Stimulated activated naive CD4-positive, alpha-beta T cell (primary cell): ENCODE results near the gene POU4F3.
A peak's percentile ranks its signal among the peaks of the same experiment; 100 is the strongest.
"Not testable (repeated sequence)": the region's sequence is repeated elsewhere in the genome, so short reads cannot be mapped to it uniquely, and the experiment has no call there.

ENCODE experiments used
- DNase-seq, 6 experiments: peaks; one replicate each; lab custom pipeline; 2025; lab: John Stamatoyannopoulos, UW

The POU4F3 gene

GRCh38 chr5:146338774-146339714 lies at the start of gene POU4F3:
POU4F3 (plus strand) TSS chr5:146338839; CDS start chr5:146339113, 274 bp downstream.
- DNase-seq = no peak

GRCh38 chr5:146290318-146290717 lies 48.3 kb upstream of the POU4F3 start:
- no peak for DNase-seq

- DNase-seq = peak in 3 of 6 experiments; percentile 1 to 39 (median 11)
Observed at GRCh38 chr5:146291421-146292074, 47.1 kb upstream of the POU4F3 start.

- no peak for DNase-seq
Observed at GRCh38 chr5:146296245-146296644, 42.4 kb upstream of the POU4F3 start.

- DNase-seq = not testable (repeated sequence)
Observed at GRCh38 chr5:146298920-146299319, 39.7 kb upstream of the POU4F3 start.

GRCh38 chr5:146301626-146302025 lies 37.0 kb upstream of the POU4F3 start:
- no peak for DNase-seq

GRCh38 chr5:146302406-146302805 lies 36.2 kb upstream of the POU4F3 start:
- DNase-seq = no peak

- no peak for DNase-seq
Observed at GRCh38 chr5:146306838-146307237, 31.8 kb upstream of the POU4F3 start.

GRCh38 chr5:146307796-146308195 lies 30.8 kb upstream of the POU4F3 start:
- DNase-seq = no peak

GRCh38 chr5:146310540-146310939 lies 28.1 kb upstream of the POU4F3 start:
- DNase-seq = no peak

- DNase-seq = no peak
Observed at GRCh38 chr5:146311278-146311677, 27.4 kb upstream of the POU4F3 start.

- DNase-seq = no peak
Observed at GRCh38 chr5:146313027-146313426, 25.6 kb upstream of the POU4F3 start.

GRCh38 chr5:146321571-146321970 lies 17.1 kb upstream of the POU4F3 start:
- DNase-seq = no peak

- no peak for DNase-seq
Observed at GRCh38 chr5:146327257-146327870, 11.3 kb upstream of the POU4F3 start.

- no peak for DNase-seq
Observed at GRCh38 chr5:146327989-146328388, 10.7 kb upstream of the POU4F3 start.

GRCh38 chr5:146329697-146330096 lies 8.9 kb upstream of the POU4F3 start:
- no peak for DNase-seq

GRCh38 chr5:146331423-146331822 lies 7.2 kb upstream of the POU4F3 start:
- no peak for DNase-seq

- no peak for DNase-seq
Observed at GRCh38 chr5:146334074-146334533, 4.5 kb upstream of the POU4F3 start.

GRCh38 chr5:146336197-146336596 lies 2.4 kb upstream of the POU4F3 start:
- DNase-seq = no peak

- DNase-seq = no peak
Observed at GRCh38 chr5:146337264-146337904, 1.3 kb upstream of the POU4F3 start.

GRCh38 chr5:146337928-146338327 lies 711 bp upstream of the POU4F3 start:
- DNase-seq = no peak

GRCh38 chr5:146339715-146340259 lies 1.1 kb downstream of the POU4F3 start:
- DNase-seq = no peak
